Ishikawa (cell line): ENCODE measurements around the gene IMPG1.

Source experiments
- CEBPB ChIP-seq: IDR thresholded peaks from 2 replicates; pipeline ENCODE4 v1.6.1; 2012
- CREB1 ChIP-seq: IDR thresholded peaks from 2 replicates; pipeline ENCODE4 v1.6.1; 2012; ENCODE audit warnings: low read depth
- EP300 ChIP-seq: IDR thresholded peaks from 2 replicates; pipeline ENCODE4 v1.6.1; 2012; ENCODE audit warnings: borderline replicate concordance
- FOXM1 ChIP-seq: IDR thresholded peaks from 2 replicates; pipeline ENCODE4 v1.6.1; 2012; ENCODE audit warnings: low read depth, borderline replicate concordance
- MAX ChIP-seq: IDR thresholded peaks from 2 replicates; pipeline ENCODE4 v1.6.1; 2012
- NFIC ChIP-seq: IDR thresholded peaks from 2 replicates; pipeline ENCODE4 v1.6.1; 2012
- RAD21 ChIP-seq: IDR thresholded peaks from 2 replicates; pipeline ENCODE4 v1.6.1; 2012; ENCODE audit warnings: low read depth
- REST ChIP-seq: IDR thresholded peaks from 2 replicates; pipeline ENCODE4 v1.6.1; 2012; ENCODE audit warnings: low read depth, mild to moderate bottlenecking
- TAF1 ChIP-seq: IDR thresholded peaks from 2 replicates; pipeline ENCODE4 v1.6.1; 2012; ENCODE audit warnings: low read depth, mild to moderate bottlenecking
- TCF12 ChIP-seq: IDR thresholded peaks from 2 replicates; pipeline ENCODE4 v1.6.1; 2012; ENCODE audit warnings: low read depth
- TEAD4 ChIP-seq: IDR thresholded peaks from 2 replicates; pipeline ENCODE4 v1.6.1; 2012
- USF1 ChIP-seq: IDR thresholded peaks from 2 replicates; pipeline ENCODE4 v1.6.1; 2012
- YY1 ChIP-seq: IDR thresholded peaks from 2 replicates; pipeline ENCODE4 v1.6.1; 2012; ENCODE audit warnings: low read depth
- ZBTB7A ChIP-seq: IDR thresholded peaks from 2 replicates; pipeline ENCODE4 v1.6.1; 2012; ENCODE audit warnings: low read depth

- TF ChIP-seq TAF1 (no peak), YY1 (no peak), ZBTB7A (no peak), REST (no peak), MAX (no peak), EP300 (no peak), TEAD4 (no peak), TCF12 (no peak), NFIC (no peak), CEBPB (no peak), USF1 (no peak), RAD21 (no peak), FOXM1 (no peak), CREB1 (no peak)
These were observed 47.8 kb upstream of the IMPG1 start for GRCh38 chr6:76120302-76120701.
